ENCODE data around the gene MRPL54. TPM values are rescaled to one million over a fixed set of nuclear protein-coding genes. Genes with fewer than 3 reads are reported as not detected.

The MRPL54 gene
- total and polyA plus RNA-seq, 9 donors: 14.5 to 113 (median 64.4) TPM

- Histone ChIP-seq H3K27me3 (no peaks in the 10 kb centered on the region), H3K9me3 (no peaks in the 10 kb centered on the region), H3K36me3 (no peaks in the 10 kb centered on the region), H3K4me3 (no peak overlapping the region), H3K4me1 (ENCODE audit: insufficient read depth) (no peaks in the 10 kb centered on the region), H3K27ac (no peak overlapping the region)
- no peak for DNase-seq
- intact Hi-C loops (cut with DNase I): no loop called here
- WGBS, 3 donors: 87 to 100% (median 95%) methylated on average over 1 of the region's 1 CpG
- TF ChIP-seq POLR2A (IDR thresholded peaks at IDR 0.05) (no peak), CTCF (IDR thresholded peaks at IDR 0.05) (no peak), EP300 (IDR thresholded peaks at IDR 0.05) (no peak)
Measured at GRCh38 chr19:3732108-3732507, 30.4 kb upstream of the MRPL54 start.

- TF ChIP-seq CTCF (IDR thresholded peaks at IDR 0.05) (no peak), POLR2A (IDR thresholded peaks at IDR 0.05) (no peak), EP300 (IDR thresholded peaks at IDR 0.05) (no peak)
- Histone ChIP-seq H3K27ac (no peak overlapping the region), H3K27me3 (no peaks in the 10 kb centered on the region), H3K4me1 (ENCODE audit: insufficient read depth) (no peaks in the 10 kb centered on the region), H3K36me3 (no peaks in the 10 kb centered on the region), H3K4me3 (no peak overlapping the region), H3K9me3 (no peaks in the 10 kb centered on the region)
- WGBS, 3 donors: 74 to 81% (median 77%) methylated on average over 20 of the region's 20 CpGs
- no peak for DNase-seq
- intact Hi-C loops (cut with DNase I): no loop called here
Measured at GRCh38 chr19:3733549-3734309, 28.8 kb upstream of the MRPL54 start.

- no peak overlapping the region for H3K4me3 ChIP-seq
- H3K4me1 ChIP-seq (ENCODE audit: insufficient read depth): no peaks in the 10 kb centered on the region
- no peaks in the 10 kb centered on the region for H3K36me3 ChIP-seq
- H3K27ac ChIP-seq: no peak overlapping the region
- intact Hi-C loops (cut with DNase I): no loop called here
- H3K9me3 ChIP-seq: no peaks in the 10 kb centered on the region
- WGBS, 3 donors: 79 to 82% (median 81%) methylated on average over 14 of the region's 14 CpGs
- H3K27me3 ChIP-seq: no peaks in the 10 kb centered on the region
- DNase-seq: no peak
- TF ChIP-seq CTCF (IDR thresholded peaks at IDR 0.05) (no peak), POLR2A (IDR thresholded peaks at IDR 0.05) (no peak), EP300 (IDR thresholded peaks at IDR 0.05) (no peak)
Measured at GRCh38 chr19:3734310-3734600, 28.2 kb upstream of the MRPL54 start.

GRCh38 chr19:3736106-3736724 is 26.3 kb upstream of the MRPL54 start:
- Histone ChIP-seq H3K4me3 (no peak overlapping the region), H3K36me3 (no peaks in the 10 kb centered on the region), H3K9me3 (no peaks in the 10 kb centered on the region), H3K27ac (no peak overlapping the region), H3K27me3 (no peaks in the 10 kb centered on the region), H3K4me1 (ENCODE audit: insufficient read depth) (no peaks in the 10 kb centered on the region)
- no peak for DNase-seq
- intact Hi-C loops (cut with DNase I): no loop called here
- TF ChIP-seq POLR2A (IDR thresholded peaks at IDR 0.05) (no peak), EP300 (IDR thresholded peaks at IDR 0.05) (no peak), CTCF (IDR thresholded peaks at IDR 0.05) (no peak)
- WGBS, 3 donors: 66 to 73% (median 73%) methylated on average over 21 of the region's 21 CpGs

Data from ovary (tissue), 9 donors.